Stimulated activated CD4-positive, alpha-beta T cell treated with anti-CD3 and anti-CD28 coated beads, Interleukin-2, amount 100 ng/mL, for 4 hours (primary cell): Measurements from ENCODE around the gene PTPRK.

Experiments used
- DNase-seq: peaks from one replicate; pipeline ENCODE4 v3.0.0-alpha.2; 2020; ENCODE audit warnings: low read depth

Gene PTPRK

GRCh38 chr6:128515550-128516513 lies 4.6 kb downstream of the PTPRK start:
- no peak for DNase-seq

- DNase-seq = no peak
Observed at GRCh38 chr6:128513878-128514277, 6.5 kb downstream of the PTPRK start.

GRCh38 chr6:128512296-128512695 lies 8.1 kb downstream of the PTPRK start:
- no peak for DNase-seq

- DNase-seq = no peak
Observed at GRCh38 chr6:128511506-128511905, 8.9 kb downstream of the PTPRK start.

GRCh38 chr6:128509709-128510108 lies 10.7 kb downstream of the PTPRK start:
- no peak for DNase-seq

GRCh38 chr6:128508588-128509296 lies 11.7 kb downstream of the PTPRK start:
- no peak for DNase-seq

GRCh38 chr6:128507337-128508310 lies 12.8 kb downstream of the PTPRK start:
- DNase-seq = no peak

- DNase-seq = no peak
Observed at GRCh38 chr6:128505603-128506002, 14.8 kb downstream of the PTPRK start.

GRCh38 chr6:128504003-128504654 lies 16.3 kb downstream of the PTPRK start:
- DNase-seq = no peak

GRCh38 chr6:128500749-128501600 lies 19.4 kb downstream of the PTPRK start:
- no peak for DNase-seq

GRCh38 chr6:128500014-128500413 lies 20.4 kb downstream of the PTPRK start:
- no peak for DNase-seq

- DNase-seq = no peak
Observed at GRCh38 chr6:128499079-128499731, 21.2 kb downstream of the PTPRK start.

- DNase-seq = no peak
Observed at GRCh38 chr6:128498234-128498633, 22.2 kb downstream of the PTPRK start.

GRCh38 chr6:128495536-128496333 lies 24.7 kb downstream of the PTPRK start:
- no peak for DNase-seq

GRCh38 chr6:128494440-128494839 lies 26.0 kb downstream of the PTPRK start:
- no peak for DNase-seq

GRCh38 chr6:128493877-128494276 lies 26.5 kb downstream of the PTPRK start:
- DNase-seq = no peak

GRCh38 chr6:128492386-128492785 lies 28.0 kb downstream of the PTPRK start:
- no peak for DNase-seq

GRCh38 chr6:128491610-128492206 lies 28.7 kb downstream of the PTPRK start:
- DNase-seq = no peak
